Sigmoid colon (tissue), 7 donors: ENCODE measurements around the gene ETDC. TPM values are rescaled to one million over a fixed set of nuclear protein-coding genes. Genes with fewer than 3 reads are reported as not detected.

Experiments
- DNase-seq: peaks from one replicate; pipeline ENCODE4 v3.0.0-alpha.2; 2019
- H3K27ac ChIP-seq, 4 donors: fragments of 200-600 bp; sonication (generic); one replicate each; pipeline ENCODE4 v1.5.1; 2016 to 2019; ENCODE audit warnings: mild to moderate bottlenecking in 1 of 4
- H3K27me3 ChIP-seq, 3 donors: fragments of 200-600 bp; sonication (generic); one replicate each; pipeline ENCODE4 v1.5.1; 2019; ENCODE audit warnings: mild to moderate bottlenecking in 1 of 3
- H3K36me3 ChIP-seq, 4 donors: fragments of 200-600 bp; sonication (generic); one replicate each; pipeline ENCODE4 v1.5.1; 2016 to 2019
- H3K4me1 ChIP-seq, 4 donors: fragments of 200-600 bp; sonication (generic); one replicate each; pipeline ENCODE4 v1.5.1; 2017 to 2019
- H3K4me3 ChIP-seq, 4 donors: fragments of 200-600 bp; sonication (generic); one replicate each; pipeline ENCODE4 v1.5.1; 2017 to 2019; ENCODE audit warnings: mild to moderate bottlenecking in 2 of 4, moderate library complexity in 1 of 4
- H3K9me3 ChIP-seq, 4 donors: fragments of 200-600 bp in 3 of 4; sonication (generic) in 3 of 4; one replicate each; pipeline versions ENCODE4 v1.5.1 to v1.6.1; 2013 to 2019
- EP300 ChIP-seq, 4 donors: sonication (generic); formaldehyde crosslinking; IDR thresholded peaks; one replicate each; pipeline ENCODE4 v1.6.1; 2017; ENCODE audit warnings: antibody characterized with exemption in 4 of 4
- POLR2A ChIP-seq, 2 donors: fragments of 450-650 bp; IDR thresholded peaks; one replicate each; pipeline ENCODE4 v1.6.1; 2016; ENCODE audit warnings: antibody characterized with exemption in 2 of 2, mild to moderate bottlenecking in 2 of 2, moderate library complexity in 2 of 2
- POLR2AphosphoS5 ChIP-seq, 4 donors: sonication (generic); formaldehyde crosslinking; IDR thresholded peaks; one replicate each; pipeline ENCODE4 v1.6.1; 2017; ENCODE audit warnings: antibody characterized with exemption in 4 of 4
- WGBS, 2 donors: extraction: QIAGEN DNeasy Blood & Tissue Kit; methylation state at CpG; one replicate each; pipeline ENCODE4 v1.1.7; 2013; 5-methylcytosine and 5-hydroxymethylcytosine counted together
- intact Hi-C: fragments of 100-400 bp; cut with DNase I; formaldehyde crosslinking; loops from one replicate; pipeline ENCODE4 v1.15.1; 2023
- polyA plus RNA-seq, 3 donors: library from polyadenylated mRNA; stranded (reverse); fragments of 200-250 nt; gene quantifications; one replicate each; pipeline ENCODE4 v1.2.3, GENCODE V29; 2013
- total RNA-seq, 4 donors: library from RNA; depleted of rRNA; stranded (reverse); fragments of >200 nt; gene quantifications; one replicate each; pipeline ENCODE4 v1.1.0, GENCODE V29; 2016
- TF ChIP-seq, protein P1 (sequence below), 4 experiments: fragments of 450-650 bp in 3 of 4; fragments of 200-600 bp in 1 of 4; IDR thresholded peaks; one replicate each; pipeline ENCODE4 v1.5.1; 2016 to 2019; ENCODE audit warnings: antibody characterized with exemption in 4 of 4, mild to moderate bottlenecking in 3 of 4, moderate library complexity in 2 of 4
- donor health status: healthy with polysubstance abuse.
- donor health status: Bipolar disorder and iron deficiency.
- donor health status: healthy.

ETDC gene
- total and polyA plus RNA-seq, 7 donors, result not detected

DNA sequence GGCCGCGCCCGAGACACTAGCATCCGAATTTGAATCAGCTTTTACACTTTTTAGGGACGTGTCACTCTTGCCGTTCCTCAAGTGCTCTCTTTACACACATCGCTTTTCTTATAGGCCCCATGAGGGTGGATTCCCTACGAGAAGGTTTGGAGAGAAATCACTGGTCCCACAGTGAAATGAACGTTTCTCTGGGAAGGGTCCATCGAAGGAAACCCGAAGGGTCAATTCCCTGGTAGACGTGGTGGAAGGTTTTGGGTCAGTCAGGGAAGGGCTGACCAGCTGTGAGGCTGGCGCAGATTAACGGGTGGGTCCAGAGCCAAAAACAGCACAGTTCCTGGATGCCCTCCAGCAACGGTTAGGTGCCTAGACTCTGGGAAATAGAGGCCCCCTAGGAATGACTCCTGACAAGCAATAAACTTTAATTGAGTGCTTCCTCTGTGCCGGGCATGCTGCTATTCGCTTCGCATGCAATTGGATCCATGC lies 35.9 kb downstream of the ETDC start:
- WGBS, 2 donors, result 2 to 12% methylated on average over 18 of the region's 18 CpGs
- peaks cover 0 to 40% (median 19%) of the 10 kb centered on the region in 4 donors for H3K4me1 ChIP-seq
- H3K27ac ChIP-seq, result peak overlapping the region; percentile 90 to 94 (median 92)
- peaks cover 0 to 20% (median 4%) of the 10 kb centered on the region in 4 donors for H3K36me3 ChIP-seq
- intact Hi-C loops, result no loop called here
- DNase-seq, result peak; percentile 70
- no peaks in the 10 kb centered on the region for H3K27me3 ChIP-seq
- H3K9me3 ChIP-seq, result no peaks in the 10 kb centered on the region
- peak overlapping the region; percentile 46 to 73 (median 70) for H3K4me3 ChIP-seq
- TF ChIP-seq POLR2AphosphoS5 (IDR thresholded peaks at IDR 0.05), result peak in 1 of 4 donors; percentile 6
- TF ChIP-seq, protein P1, sequence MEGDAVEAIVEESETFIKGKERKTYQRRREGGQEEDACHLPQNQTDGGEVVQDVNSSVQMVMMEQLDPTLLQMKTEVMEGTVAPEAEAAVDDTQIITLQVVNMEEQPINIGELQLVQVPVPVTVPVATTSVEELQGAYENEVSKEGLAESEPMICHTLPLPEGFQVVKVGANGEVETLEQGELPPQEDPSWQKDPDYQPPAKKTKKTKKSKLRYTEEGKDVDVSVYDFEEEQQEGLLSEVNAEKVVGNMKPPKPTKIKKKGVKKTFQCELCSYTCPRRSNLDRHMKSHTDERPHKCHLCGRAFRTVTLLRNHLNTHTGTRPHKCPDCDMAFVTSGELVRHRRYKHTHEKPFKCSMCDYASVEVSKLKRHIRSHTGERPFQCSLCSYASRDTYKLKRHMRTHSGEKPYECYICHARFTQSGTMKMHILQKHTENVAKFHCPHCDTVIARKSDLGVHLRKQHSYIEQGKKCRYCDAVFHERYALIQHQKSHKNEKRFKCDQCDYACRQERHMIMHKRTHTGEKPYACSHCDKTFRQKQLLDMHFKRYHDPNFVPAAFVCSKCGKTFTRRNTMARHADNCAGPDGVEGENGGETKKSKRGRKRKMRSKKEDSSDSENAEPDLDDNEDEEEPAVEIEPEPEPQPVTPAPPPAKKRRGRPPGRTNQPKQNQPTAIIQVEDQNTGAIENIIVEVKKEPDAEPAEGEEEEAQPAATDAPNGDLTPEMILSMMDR (IDR thresholded peaks at IDR 0.05), result no peak

DNA sequence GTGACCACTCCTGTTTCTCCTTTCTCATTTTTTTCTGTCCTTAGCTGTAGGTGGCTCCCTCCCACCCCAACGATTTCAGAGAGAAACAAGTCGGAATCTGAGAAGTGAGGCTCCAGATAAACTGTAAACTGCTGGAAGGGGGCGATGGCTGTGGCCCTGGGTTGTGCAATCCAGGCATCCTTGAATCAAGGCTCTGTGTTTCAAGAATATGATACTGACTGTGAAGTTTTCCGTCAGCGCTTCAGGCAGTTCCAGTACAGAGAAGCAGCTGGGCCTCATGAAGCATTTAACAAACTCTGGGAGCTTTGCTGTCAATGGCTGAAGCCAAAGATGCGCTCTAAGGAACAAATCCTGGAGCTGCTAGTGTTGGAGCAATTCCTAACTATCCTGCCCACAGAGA lies 37.7 kb downstream of the ETDC start:
- no peak overlapping the region for H3K27ac ChIP-seq
- H3K4me1 ChIP-seq, result peaks cover 0 to 22% (median 9%) of the 10 kb centered on the region in 4 donors
- intact Hi-C loops, result no loop called here
- 91 to 94% methylated on average over 6 of the region's 6 CpGs for WGBS, 2 donors
- H3K27me3 ChIP-seq, result no peaks in the 10 kb centered on the region
- H3K36me3 ChIP-seq, result peaks cover 0 to 31% (median 4%) of the 10 kb centered on the region in 4 donors
- no peak for DNase-seq
- no peaks in the 10 kb centered on the region for H3K9me3 ChIP-seq
- H3K4me3 ChIP-seq, result no peak overlapping the region
- TF ChIP-seq EP300 (IDR thresholded peaks at IDR 0.05) (no peak), POLR2AphosphoS5 (IDR thresholded peaks at IDR 0.05) (no peak), POLR2A (IDR thresholded peaks at IDR 0.05) (no peak)
- TF ChIP-seq, protein P1 (IDR thresholded peaks at IDR 0.05), result no peak

DNA sequence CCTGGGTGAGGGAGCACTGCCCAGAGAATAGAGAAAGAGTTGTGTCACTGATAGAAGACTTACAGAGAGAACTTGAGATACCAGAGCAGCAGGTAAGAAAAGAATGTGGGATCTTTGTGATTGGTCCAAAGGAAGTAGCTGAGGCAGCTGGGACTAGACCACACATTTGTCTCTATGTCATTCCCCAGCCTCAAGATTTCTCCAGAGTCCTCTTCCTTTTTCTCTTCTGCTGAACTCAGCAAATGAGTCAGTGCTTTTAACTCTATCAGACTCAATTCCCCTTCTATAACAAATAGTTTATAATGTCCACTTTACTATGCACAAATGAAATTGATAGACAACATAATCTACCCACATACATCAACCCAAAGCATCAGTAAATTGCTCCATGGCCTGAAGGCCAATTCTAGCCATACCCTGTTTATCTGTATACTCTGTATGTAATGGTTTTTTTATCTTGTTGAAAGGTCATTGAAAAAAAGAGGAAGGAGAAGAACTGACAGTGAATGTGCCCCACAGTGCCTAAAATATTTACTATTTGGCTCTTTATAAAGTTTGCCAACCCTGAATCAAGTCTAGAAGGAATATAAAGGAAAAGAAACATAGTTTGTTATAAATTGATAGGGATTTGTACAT lies 38.2 kb downstream of the ETDC start:
- intact Hi-C loops, result no loop called here
- DNase-seq, result no peak
- Histone ChIP-seq H3K36me3 (peaks cover 0 to 31% (median 4%) of the 10 kb centered on the region in 4 donors), H3K9me3 (no peaks in the 10 kb centered on the region), H3K27ac (no peak overlapping the region), H3K4me3 (no peak overlapping the region), H3K27me3 (no peaks in the 10 kb centered on the region), H3K4me1 (peaks cover 0 to 17% (median 7%) of the 10 kb centered on the region in 4 donors)
- TF ChIP-seq POLR2AphosphoS5 (IDR thresholded peaks at IDR 0.05) (no peak), EP300 (IDR thresholded peaks at IDR 0.05) (no peak), POLR2A (IDR thresholded peaks at IDR 0.05) (no peak)
- TF ChIP-seq, protein P1 (IDR thresholded peaks at IDR 0.05), result no peak

DNA sequence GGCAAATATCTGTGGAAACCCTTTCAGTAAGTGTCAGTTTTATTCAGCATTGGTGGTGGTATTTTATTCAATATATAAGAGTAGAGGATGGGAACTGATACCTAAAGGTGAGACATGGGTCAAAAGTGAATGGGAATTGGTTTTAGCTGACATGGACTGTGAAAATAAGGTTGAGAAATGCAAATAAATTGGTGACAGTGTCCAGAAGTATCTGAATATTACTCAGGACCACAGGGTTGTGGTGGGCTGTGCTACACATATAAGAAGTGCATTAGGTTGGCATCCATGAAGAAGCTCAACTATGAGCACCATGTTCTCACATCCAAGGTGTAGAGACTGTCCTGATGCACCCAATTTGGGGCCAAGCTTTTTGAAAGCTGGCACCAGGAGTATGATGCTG lies 45.0 kb downstream of the ETDC start:
- intact Hi-C loops, result no loop called here
- H3K4me1 ChIP-seq, result no peaks in the 10 kb centered on the region
- no peak for TF ChIP-seq POLR2A (IDR thresholded peaks at IDR 0.05)
- no peak for TF ChIP-seq EP300 (IDR thresholded peaks at IDR 0.05)
- no peak for TF ChIP-seq POLR2AphosphoS5 (IDR thresholded peaks at IDR 0.05)
- TF ChIP-seq, protein P1 (IDR thresholded peaks at IDR 0.05), result no peak
- H3K36me3 ChIP-seq, result peaks cover 0 to 20% (median 4%) of the 10 kb centered on the region in 4 donors
- H3K27me3 ChIP-seq, result no peaks in the 10 kb centered on the region
- H3K4me3 ChIP-seq, result no peak overlapping the region
- H3K9me3 ChIP-seq, result no peaks in the 10 kb centered on the region
- DNase-seq, result no peak
- no peak overlapping the region for H3K27ac ChIP-seq

Other genes starting within 250 kb of the ETDC start
- gene SMIM10L2B, start 210.8 kb upstream of the ETDC start, total RNA-seq, result 1 to 10 TPM in 3 of 4 donors, under 1 TPM in 1; 0.68 to 1.9 (median 1.2) TPM
- 1 to 10 TPM in 2 of 3 donors, under 1 TPM in 1; 0.46 to 1.2 (median 1.2) TPM for gene SMIM10L2B, start 210.8 kb upstream of the ETDC start, polyA plus RNA-seq
- gene ETDB, start 189.0 kb upstream of the ETDC start, total RNA-seq, result not detected
- gene ETDB, start 189.0 kb upstream of the ETDC start, polyA plus RNA-seq, result not detected
- gene CT55, start 138.1 kb upstream of the ETDC start, total RNA-seq, result not detected
- 1 to 10 TPM in 1 of 3 donors, not detected in 2; 1.2 TPM for gene CT55, start 138.1 kb upstream of the ETDC start, polyA plus RNA-seq
- gene ETDA, start 57.4 kb upstream of the ETDC start, total RNA-seq, result not detected
- gene ETDA, start 57.4 kb upstream of the ETDC start, polyA plus RNA-seq, result not detected
- 1 to 10 TPM; 6.4 to 7.3 (median 6.7) TPM for gene ZNF75D, start 34.6 kb downstream of the ETDC start, total RNA-seq
- gene ZNF75D, start 34.6 kb downstream of the ETDC start, polyA plus RNA-seq, result 1 to 10 TPM; 3.9 to 6.7 (median 4.2) TPM
- gene ZNF449, start 35.3 kb downstream of the ETDC start, total RNA-seq, result 10 to 100 TPM in 1 of 4 donors, 1 to 10 TPM in 3; 5.8 to 10.0 (median 9.0) TPM
- gene ZNF449, start 35.3 kb downstream of the ETDC start, polyA plus RNA-seq, result 1 to 10 TPM in 2 of 3 donors, under 1 TPM in 1; 0.23 to 1.3 (median 1.2) TPM
- 1 to 10 TPM in 3 of 4 donors, under 1 TPM in 1; 0.99 to 1.9 (median 1.1) TPM for gene SMIM10L2A, start 112.5 kb downstream of the ETDC start, total RNA-seq
- under 1 TPM in 2 of 3 donors, not detected in 1; under 0.01 to 0.47 TPM for gene SMIM10L2A, start 112.5 kb downstream of the ETDC start, polyA plus RNA-seq
- gene INTS6L, start 211.2 kb downstream of the ETDC start, total RNA-seq, result 10 to 100 TPM in 1 of 4 donors, 1 to 10 TPM in 3; 8.7 to 10.5 (median 9.0) TPM
- 10 to 100 TPM in 1 of 3 donors, 1 to 10 TPM in 2; 2.3 to 10.2 (median 3.0) TPM for gene INTS6L, start 211.2 kb downstream of the ETDC start, polyA plus RNA-seq